CD1c-positive myeloid dendritic cell (primary cell): ENCODE data around the gene MCUB.
A peak's percentile ranks its signal among the peaks of the same experiment; 100 is the strongest.
"Not testable (repeated sequence)": the region's sequence is repeated elsewhere in the genome, so short reads cannot be mapped to it uniquely, and the experiment has no call there.

Experiments
- DNase-seq: peaks from one replicate; pipeline ENCODE4 v3.0.0-alpha.2; 2016; ENCODE audit errors: extremely low spot score

Gene MCUB

DNA sequence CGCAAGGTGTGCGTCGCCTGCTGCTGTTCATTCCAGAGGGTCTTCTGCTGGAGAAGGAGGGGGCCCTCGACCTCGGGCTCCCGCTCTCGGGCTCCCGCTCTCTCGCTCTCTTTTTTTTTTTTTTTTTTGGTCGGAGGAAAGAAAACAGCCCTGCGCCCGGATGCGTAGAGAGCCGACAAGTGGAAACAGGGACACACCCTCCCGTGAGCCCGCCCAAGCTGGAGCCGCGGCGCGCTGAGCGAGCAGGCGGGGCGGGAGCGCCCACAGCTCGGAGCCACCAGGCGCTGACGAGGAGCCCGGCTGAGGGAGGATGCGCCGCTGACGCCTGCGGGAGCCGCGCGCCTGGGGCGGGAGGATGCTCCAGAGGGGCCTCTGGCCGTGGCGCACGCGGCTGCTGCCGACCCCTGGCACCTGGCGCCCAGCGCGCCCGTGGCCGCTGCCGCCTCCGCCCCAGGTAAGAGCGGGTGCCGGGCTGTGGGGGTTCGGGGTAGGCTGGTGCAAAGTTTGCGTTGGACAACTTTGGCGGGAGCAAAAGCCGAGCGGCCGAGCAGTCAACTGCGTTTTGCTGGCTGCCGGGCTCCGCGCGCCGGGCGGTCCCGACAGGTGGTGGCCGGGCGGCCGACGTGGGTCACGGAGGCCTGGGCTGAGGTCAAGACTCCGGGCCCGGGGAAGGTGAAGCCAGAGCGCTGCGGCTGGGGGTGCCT lies at the start of gene MCUB:
TSS of gene MCUB (plus strand) at position 264 of the 704 bp plus-strand sequence. CDS start at position 356, 92 bp downstream.
- peak; percentile 93 for DNase-seq

DNA sequence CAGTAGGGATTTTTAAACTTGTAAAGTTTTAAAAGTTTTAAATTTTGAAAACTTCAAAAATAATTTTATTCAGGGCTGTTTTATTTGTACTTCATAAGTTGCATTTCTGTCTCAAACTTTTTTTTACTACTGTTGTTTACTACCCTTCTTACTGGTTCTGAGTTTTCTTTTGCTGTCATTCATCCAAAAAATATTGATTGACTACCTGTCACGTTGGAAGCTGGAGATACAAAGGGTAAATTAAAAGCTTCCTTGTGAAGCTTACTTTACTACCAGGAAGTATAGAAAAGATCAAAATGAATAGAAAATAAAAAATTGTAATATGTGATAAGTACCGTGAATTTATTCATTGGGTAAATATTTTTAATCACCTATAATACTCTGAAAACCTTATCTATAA lies 49.4 kb upstream of the MCUB start:
- no peak for DNase-seq

- DNase-seq = no peak
These were observed 48.6 kb upstream of the MCUB start for GRCh38 chr4:109511414-109511813.

GRCh38 chr4:109513368-109513767 lies 46.7 kb upstream of the MCUB start:
- DNase-seq = not testable (repeated sequence)

DNA sequence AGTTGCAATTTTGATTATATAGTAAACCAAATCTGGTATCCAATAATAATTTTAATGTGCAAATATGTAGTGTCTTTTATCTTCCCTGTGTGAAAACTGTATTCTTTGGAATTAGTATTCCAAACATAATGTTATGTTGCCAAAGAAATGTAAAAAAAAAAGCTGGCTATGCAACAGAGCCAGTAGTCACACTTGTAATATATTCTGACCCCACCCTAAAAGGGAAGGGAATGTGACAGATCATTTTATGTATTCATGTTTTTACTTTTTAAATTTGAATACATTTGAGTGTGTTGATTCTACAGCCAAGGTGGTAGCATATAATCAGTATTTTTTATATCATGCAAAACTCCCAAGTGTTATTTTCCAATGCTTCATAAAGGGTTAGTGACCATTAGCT lies 27.9 kb upstream of the MCUB start:
- no peak for DNase-seq

DNA sequence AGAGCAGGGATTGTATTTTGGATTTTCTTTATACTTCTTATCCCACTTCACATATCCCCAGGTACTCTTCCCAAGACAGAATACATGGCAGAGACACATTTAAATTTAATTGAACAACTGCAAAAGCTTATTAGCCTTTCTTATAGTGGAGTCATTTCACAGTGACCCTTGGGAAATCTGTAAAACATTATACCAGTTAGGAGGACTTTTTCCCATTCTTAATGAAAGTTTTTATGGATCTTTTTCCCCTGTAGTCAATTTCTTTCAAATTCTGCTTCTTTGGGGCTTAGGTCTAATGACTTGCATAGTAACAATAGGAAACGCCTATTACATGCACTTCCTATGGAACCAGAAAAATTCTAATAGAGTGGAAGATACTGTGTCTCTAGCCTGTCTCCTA lies 14.6 kb upstream of the MCUB start:
- no peak for DNase-seq

- no peak for DNase-seq
These were observed 12.7 kb upstream of the MCUB start for GRCh38 chr4:109547394-109547793.

DNA sequence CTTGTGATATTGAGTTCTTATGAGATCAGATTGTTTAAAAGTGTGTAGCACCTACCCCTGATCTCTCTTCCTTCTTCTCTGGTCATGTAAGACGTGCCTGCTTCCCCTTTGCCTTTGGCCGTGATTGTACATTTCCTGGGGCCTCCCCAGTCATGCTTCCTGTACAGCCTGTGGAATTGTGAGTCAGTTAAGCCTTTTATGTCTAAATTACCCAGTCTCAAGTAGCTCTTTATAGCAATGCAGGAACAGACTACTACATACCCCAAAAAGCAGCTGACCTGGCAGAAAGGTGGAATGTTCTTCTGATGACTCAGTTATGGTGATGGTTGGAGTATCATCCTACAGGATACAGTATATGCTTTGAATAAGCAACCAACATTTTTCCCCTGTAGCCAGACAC lies 11.4 kb upstream of the MCUB start:
- DNase-seq = peak; percentile 73

DNA sequence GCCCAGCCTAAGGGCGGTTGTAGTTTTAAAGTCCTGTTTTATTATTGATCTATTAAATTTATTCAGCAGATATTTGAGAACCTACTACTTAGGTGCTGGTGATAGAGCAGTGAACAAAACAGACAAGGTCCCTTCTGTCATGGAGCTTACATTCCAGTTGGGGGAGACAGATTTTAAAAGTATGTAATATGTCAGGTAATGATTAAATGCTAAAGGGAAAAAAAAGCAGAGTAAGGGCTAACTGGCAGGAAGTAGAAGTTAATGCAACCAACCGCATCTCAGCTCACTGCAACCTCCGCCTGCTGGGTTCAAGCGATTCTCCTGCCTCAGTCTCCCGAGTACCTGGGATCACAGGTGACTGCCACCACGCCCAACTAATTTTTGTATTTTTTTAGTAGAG lies 7.8 kb upstream of the MCUB start:
- DNase-seq = no peak

GRCh38 chr4:109553130-109553529 lies 6.9 kb upstream of the MCUB start:
- DNase-seq = no peak

DNA sequence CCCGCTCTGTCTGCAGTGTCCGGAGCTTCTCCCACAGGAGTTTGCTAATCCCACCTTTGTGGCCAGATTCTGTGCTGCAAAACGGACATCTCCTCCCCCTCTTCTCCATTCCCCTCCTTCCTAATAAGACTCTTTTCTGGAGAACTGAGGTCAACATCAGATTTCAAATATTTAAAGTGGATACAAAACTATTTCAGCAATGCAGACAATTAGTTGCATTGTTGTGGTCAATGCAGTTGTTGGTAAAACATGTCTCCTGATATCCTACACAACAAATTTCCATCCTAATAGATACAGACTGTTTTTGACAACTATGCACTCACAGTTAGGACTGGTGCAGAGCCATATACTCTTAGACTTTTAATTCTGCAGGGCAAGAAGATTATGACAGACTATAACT lies 5.1 kb upstream of the MCUB start:
- DNase-seq = no peak

- no peak for DNase-seq
These were observed 2.6 kb upstream of the MCUB start for GRCh38 chr4:109557433-109557832.

DNA sequence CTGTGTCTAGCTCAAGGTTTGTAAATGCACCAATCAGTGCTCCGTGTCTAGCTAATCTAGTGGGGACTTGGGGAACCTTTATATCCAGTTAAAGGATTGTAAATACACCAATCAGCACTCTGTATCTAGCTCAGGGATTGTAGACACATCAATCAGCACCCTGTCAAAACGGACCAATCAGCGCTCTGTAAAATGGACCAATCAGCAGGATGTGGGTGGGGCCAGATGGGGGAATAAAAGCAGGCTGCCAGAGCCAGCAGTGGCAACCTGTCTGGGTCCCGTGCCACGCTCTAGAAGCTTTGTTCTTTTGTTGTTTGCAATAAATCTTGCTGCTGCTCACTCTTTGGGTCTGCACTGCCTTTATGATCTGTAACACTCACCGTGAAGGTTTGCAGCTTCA lies 2.0 kb upstream of the MCUB start:
- not testable (repeated sequence) for DNase-seq

DNA sequence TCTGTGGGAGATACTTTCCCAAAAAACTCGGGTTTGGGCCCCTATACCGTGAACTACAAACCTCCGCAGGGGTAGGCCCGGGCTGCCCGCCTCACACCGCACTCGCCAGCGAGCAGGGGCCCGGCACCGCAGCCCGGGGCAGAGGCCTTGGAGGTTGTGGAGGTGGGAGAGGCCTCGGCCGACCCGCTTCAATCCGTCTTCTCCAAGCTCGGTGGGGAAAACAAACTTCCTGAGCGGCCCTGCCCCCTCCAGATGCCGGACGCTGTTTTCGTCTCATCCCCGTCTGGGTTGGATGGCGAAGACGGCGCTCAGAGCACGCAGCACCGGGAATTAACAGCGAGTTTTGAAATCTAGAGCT lies 442 bp upstream of the MCUB start:
- DNase-seq = peak; percentile 18

GRCh38 chr4:109560687-109561461 lies 828 bp downstream of the MCUB start:
- DNase-seq = peak; percentile 64

DNA sequence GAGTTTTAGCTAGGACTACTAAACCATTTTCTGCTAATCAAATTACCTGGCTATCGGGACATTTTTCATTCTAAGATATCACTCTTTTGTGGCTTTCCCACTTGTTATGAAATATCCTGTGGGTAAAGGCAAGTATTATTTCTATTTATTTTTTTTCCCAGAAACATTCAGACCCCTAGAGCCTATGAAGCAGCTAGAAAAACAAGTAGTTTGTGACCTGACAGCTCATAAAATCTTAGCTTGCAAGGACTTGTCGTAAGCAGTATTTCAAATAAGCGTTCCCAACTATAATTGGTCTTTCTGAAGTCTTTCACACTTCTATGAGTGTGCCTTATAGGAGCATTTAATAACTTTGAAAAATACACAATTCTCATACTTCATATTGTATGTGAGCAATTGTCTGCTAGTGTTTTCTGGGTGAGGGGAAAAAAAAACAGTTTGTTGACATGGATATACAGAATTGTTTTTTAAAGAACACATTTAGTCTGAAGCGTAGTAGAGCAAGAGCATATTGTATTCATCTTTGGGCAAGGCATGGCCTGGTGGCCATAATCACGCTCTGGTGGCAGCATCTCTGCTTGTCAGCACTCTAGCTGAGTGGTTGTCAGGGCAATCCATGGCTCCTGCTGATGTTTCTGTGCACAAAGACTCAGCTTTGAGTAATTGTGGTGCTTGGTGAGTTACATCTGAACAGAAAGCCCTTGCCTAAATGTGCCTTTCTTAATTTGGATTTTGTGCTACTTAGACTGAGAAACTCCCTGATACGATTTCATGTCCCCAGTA lies 2.6 kb downstream of the MCUB start:
- DNase-seq = no peak

GRCh38 chr4:109571494-109571893 lies 11.4 kb downstream of the MCUB start:
- no peak for DNase-seq

DNA sequence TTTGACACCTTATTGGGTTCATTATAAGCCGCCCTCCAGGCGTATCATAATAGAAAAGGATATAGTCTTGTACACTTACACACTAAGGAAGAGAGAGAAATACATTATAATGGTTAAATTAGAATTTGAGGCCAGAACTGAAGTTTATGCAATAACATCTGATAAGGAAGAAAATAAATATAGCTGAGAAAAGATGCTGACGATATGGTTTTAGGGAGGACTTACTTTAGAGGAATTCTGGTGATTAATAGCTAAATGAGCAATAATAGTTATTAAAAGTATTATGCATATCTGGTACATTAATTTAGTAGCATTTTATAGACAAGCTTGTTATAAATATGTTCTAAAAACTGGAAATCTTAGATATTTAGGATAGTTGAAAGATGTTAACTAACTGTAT lies 12.1 kb downstream of the MCUB start:
- no peak for DNase-seq

- DNase-seq = peak; percentile 24
These were observed 14.4 kb downstream of the MCUB start for GRCh38 chr4:109574443-109574850.

DNA sequence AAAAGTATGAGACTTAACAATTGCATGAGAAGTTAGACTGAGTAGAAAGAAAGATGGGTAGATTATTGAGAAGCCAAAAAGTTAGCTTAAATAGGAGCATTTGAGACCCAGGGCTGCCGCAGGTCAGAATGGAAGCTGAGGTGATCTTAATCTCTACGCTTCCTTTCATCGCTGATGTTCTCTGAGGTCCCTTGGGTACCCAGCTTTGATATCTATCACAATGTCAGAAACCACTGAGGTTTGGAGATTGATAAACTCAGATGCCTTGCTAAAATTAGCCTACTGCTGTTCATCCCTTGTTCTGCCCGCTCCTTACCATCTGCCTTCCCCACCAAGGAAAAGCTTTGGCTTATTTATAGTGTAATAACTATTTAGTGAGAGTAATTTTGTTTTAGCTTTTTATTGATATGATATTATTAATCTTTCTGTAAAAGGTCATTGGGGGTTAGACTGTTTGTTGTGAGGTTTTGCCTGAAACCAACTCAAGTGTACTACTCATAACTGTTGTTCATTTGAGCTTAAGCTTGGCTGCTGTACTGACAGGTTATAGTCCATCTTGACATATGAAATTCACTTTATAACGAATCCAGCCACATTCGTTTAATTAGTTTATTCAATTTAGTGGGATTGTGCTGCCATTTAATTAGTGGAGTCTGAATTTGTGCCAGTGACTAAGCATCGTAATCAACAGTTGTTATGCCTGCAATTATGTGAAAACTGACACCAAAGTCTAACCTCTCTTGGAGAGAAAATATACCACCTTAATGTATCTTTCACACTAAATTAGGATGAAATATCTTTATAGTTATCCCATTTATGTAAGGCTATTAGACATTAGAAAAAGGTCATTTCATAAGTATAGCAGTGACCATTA lies 15.1 kb downstream of the MCUB start:
- DNase-seq = no peak

- DNase-seq = peak; percentile 58
These were observed 16.4 kb downstream of the MCUB start for GRCh38 chr4:109576462-109576861.

DNA sequence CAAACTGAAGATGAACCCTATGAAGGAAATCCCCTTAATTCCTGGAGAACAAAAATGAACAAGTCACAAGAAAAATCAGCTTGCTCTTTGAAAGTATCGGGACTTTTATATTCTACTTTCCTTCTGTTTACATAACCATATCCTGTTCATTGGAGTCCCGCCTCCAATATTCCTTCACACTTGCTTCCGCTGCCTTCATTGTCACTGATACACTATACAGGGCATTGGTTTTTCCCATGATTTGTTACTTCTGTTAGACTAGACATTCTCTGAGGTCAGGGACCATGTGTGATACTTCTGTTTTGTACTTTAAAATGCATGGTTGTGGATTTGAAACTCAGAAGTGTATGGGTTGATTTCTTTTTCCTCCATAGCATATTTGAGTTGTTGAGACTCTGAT lies 18.8 kb downstream of the MCUB start:
- no peak for DNase-seq
